Sigmoid colon (tissue), 4 donors: ENCODE results near the gene MLLT10.

Experiments
- POLR2A ChIP-seq, 2 donors: fragments of 450-650 bp; IDR thresholded peaks; one replicate each; pipeline ENCODE4 v1.6.1; 2016; ENCODE audit warnings: antibody characterized with exemption in 2 of 2, mild to moderate bottlenecking in 2 of 2, moderate library complexity in 2 of 2
- POLR2AphosphoS5 ChIP-seq, 4 donors: sonication (generic); formaldehyde crosslinking; IDR thresholded peaks; one replicate each; pipeline ENCODE4 v1.6.1; 2017; ENCODE audit warnings: antibody characterized with exemption in 4 of 4
- TF ChIP-seq, protein P1 (sequence below), 4 experiments: fragments of 450-650 bp in 3 of 4; fragments of 200-600 bp in 1 of 4; IDR thresholded peaks; one replicate each; pipeline ENCODE4 v1.5.1; 2016 to 2019; ENCODE audit warnings: antibody characterized with exemption in 4 of 4, mild to moderate bottlenecking in 3 of 4, moderate library complexity in 2 of 4

GRCh38 chr10:21556527-21556926, 22.5 kb downstream of the MLLT10 start:
- TF ChIP-seq, protein P1, sequence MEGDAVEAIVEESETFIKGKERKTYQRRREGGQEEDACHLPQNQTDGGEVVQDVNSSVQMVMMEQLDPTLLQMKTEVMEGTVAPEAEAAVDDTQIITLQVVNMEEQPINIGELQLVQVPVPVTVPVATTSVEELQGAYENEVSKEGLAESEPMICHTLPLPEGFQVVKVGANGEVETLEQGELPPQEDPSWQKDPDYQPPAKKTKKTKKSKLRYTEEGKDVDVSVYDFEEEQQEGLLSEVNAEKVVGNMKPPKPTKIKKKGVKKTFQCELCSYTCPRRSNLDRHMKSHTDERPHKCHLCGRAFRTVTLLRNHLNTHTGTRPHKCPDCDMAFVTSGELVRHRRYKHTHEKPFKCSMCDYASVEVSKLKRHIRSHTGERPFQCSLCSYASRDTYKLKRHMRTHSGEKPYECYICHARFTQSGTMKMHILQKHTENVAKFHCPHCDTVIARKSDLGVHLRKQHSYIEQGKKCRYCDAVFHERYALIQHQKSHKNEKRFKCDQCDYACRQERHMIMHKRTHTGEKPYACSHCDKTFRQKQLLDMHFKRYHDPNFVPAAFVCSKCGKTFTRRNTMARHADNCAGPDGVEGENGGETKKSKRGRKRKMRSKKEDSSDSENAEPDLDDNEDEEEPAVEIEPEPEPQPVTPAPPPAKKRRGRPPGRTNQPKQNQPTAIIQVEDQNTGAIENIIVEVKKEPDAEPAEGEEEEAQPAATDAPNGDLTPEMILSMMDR (IDR thresholded peaks at IDR 0.05) = no peak
- TF ChIP-seq POLR2A (IDR thresholded peaks at IDR 0.05) (no peak), POLR2AphosphoS5 (IDR thresholded peaks at IDR 0.05) (no peak)
